Measurements from ENCODE around the gene PCLAF.
"Not testable (repeated sequence)": the region's sequence is repeated elsewhere in the genome, so short reads cannot be mapped to it uniquely, and the experiment has no call there.

PCLAF gene

GRCh38 chr15:64341961-64342360 is 39.3 kb downstream of the PCLAF start:
- TF ChIP-seq CTCF (IDR thresholded peaks at IDR 0.05; ENCODE audit: poor library complexity, severe bottlenecking): no peak
- H3K27me3 ChIP-seq (ENCODE audit: insufficient read depth, poor library complexity, severe bottlenecking): no peaks in the 10 kb centered on the region
- ATAC-seq (ENCODE audit: low read depth) (no peak), DNase-seq (ENCODE audit: low spot score) (no peak)
- no peaks in the 10 kb centered on the region for H3K9me3 ChIP-seq (ENCODE audit: severe bottlenecking)
- peaks cover 23% of the 10 kb centered on the region for H3K4me1 ChIP-seq (ENCODE audit: insufficient read depth, poor library complexity, severe bottlenecking)
- peaks cover 49% of the 10 kb centered on the region for H3K36me3 ChIP-seq (ENCODE audit: low read depth)
- no peak overlapping the region for H3K4me3 ChIP-seq (ENCODE audit: severe bottlenecking)
- H3K27ac ChIP-seq (ENCODE audit: poor library complexity, severe bottlenecking): no peak overlapping the region

- H3K27ac ChIP-seq (ENCODE audit: poor library complexity, severe bottlenecking): no peak overlapping the region
- H3K4me1 ChIP-seq (ENCODE audit: insufficient read depth, poor library complexity, severe bottlenecking): peaks cover 21% of the 10 kb centered on the region
- no peaks in the 10 kb centered on the region for H3K9me3 ChIP-seq (ENCODE audit: severe bottlenecking)
- no peak overlapping the region for H3K4me3 ChIP-seq (ENCODE audit: severe bottlenecking)
- DNase-seq (ENCODE audit: low spot score) (no peak), ATAC-seq (ENCODE audit: low read depth) (no peak)
- peaks cover 44% of the 10 kb centered on the region for H3K36me3 ChIP-seq (ENCODE audit: low read depth)
- no peaks in the 10 kb centered on the region for H3K27me3 ChIP-seq (ENCODE audit: insufficient read depth, poor library complexity, severe bottlenecking)
- TF ChIP-seq CTCF (IDR thresholded peaks at IDR 0.05; ENCODE audit: poor library complexity, severe bottlenecking): no peak
These were observed 40.9 kb downstream of the PCLAF start for GRCh38 chr15:64340355-64340754.

- TF ChIP-seq CTCF (IDR thresholded peaks at IDR 0.05; ENCODE audit: poor library complexity, severe bottlenecking): no peak
- Histone ChIP-seq H3K4me3 (ENCODE audit: severe bottlenecking) (no peak overlapping the region), H3K9me3 (ENCODE audit: severe bottlenecking) (no peaks in the 10 kb centered on the region), H3K4me1 (ENCODE audit: insufficient read depth, poor library complexity, severe bottlenecking) (peaks cover 10% of the 10 kb centered on the region), H3K36me3 (ENCODE audit: low read depth) (peaks cover 40% of the 10 kb centered on the region), H3K27me3 (ENCODE audit: insufficient read depth, poor library complexity, severe bottlenecking) (no peaks in the 10 kb centered on the region), H3K27ac (ENCODE audit: poor library complexity, severe bottlenecking) (no peak overlapping the region)
- ATAC-seq (ENCODE audit: low read depth) (no peak), DNase-seq (ENCODE audit: low spot score) (no peak)
These were observed 43.5 kb downstream of the PCLAF start for GRCh38 chr15:64337761-64338160.

GRCh38 chr15:64333986-64334929 is 47.0 kb downstream of the PCLAF start:
- no peak for TF ChIP-seq CTCF (IDR thresholded peaks at IDR 0.05; ENCODE audit: poor library complexity, severe bottlenecking)
- Histone ChIP-seq H3K27me3 (ENCODE audit: insufficient read depth, poor library complexity, severe bottlenecking) (no peaks in the 10 kb centered on the region), H3K9me3 (ENCODE audit: severe bottlenecking) (no peaks in the 10 kb centered on the region), H3K4me1 (ENCODE audit: insufficient read depth, poor library complexity, severe bottlenecking) (peaks cover 10% of the 10 kb centered on the region), H3K27ac (ENCODE audit: poor library complexity, severe bottlenecking) (peak overlapping the region; percentile 2), H3K4me3 (ENCODE audit: severe bottlenecking) (no peak overlapping the region), H3K36me3 (ENCODE audit: low read depth) (peaks cover 15% of the 10 kb centered on the region; the same call in 1 of the 2 replicates)
- DNase-seq (ENCODE audit: low spot score) (no peak), ATAC-seq (ENCODE audit: low read depth) (peak; percentile 82)

- DNase-seq (ENCODE audit: low spot score) (no peak), ATAC-seq (ENCODE audit: low read depth) (no peak)
- no peaks in the 10 kb centered on the region for H3K27me3 ChIP-seq (ENCODE audit: insufficient read depth, poor library complexity, severe bottlenecking)
- peaks cover 15% of the 10 kb centered on the region; the same call in 1 of the 2 replicates for H3K36me3 ChIP-seq (ENCODE audit: low read depth)
- TF ChIP-seq CTCF (IDR thresholded peaks at IDR 0.05; ENCODE audit: poor library complexity, severe bottlenecking): no peak
- H3K27ac ChIP-seq (ENCODE audit: poor library complexity, severe bottlenecking): peak overlapping the region; percentile 2
- no peak overlapping the region for H3K4me3 ChIP-seq (ENCODE audit: severe bottlenecking)
- H3K4me1 ChIP-seq (ENCODE audit: insufficient read depth, poor library complexity, severe bottlenecking): peaks cover 10% of the 10 kb centered on the region
- H3K9me3 ChIP-seq (ENCODE audit: severe bottlenecking): no peaks in the 10 kb centered on the region
These were observed 47.7 kb downstream of the PCLAF start for GRCh38 chr15:64333516-64333915.

GRCh38 chr15:64331668-64332067 is 49.6 kb downstream of the PCLAF start:
- peaks cover 13% of the 10 kb centered on the region for H3K4me1 ChIP-seq (ENCODE audit: insufficient read depth, poor library complexity, severe bottlenecking)

GRCh38 chr15:64326975-64327374 is 54.3 kb downstream of the PCLAF start:
- ATAC-seq (ENCODE audit: low read depth); H3K9me3 ChIP-seq (ENCODE audit: severe bottlenecking); H3K27me3 ChIP-seq (ENCODE audit: insufficient read depth, poor library complexity, severe bottlenecking); H3K36me3 ChIP-seq (ENCODE audit: low read depth): not testable (repeated sequence)
- peaks cover 14% of the 10 kb centered on the region for H3K4me1 ChIP-seq (ENCODE audit: insufficient read depth, poor library complexity, severe bottlenecking)
- peak overlapping the region; percentile 37 for H3K4me3 ChIP-seq (ENCODE audit: severe bottlenecking)
- peak; percentile 84 for DNase-seq (ENCODE audit: low spot score)
- peak overlapping the region; percentile 83 for H3K27ac ChIP-seq (ENCODE audit: poor library complexity, severe bottlenecking)

More at GRCh38 chr15:64331668-64332067, 49.6 kb downstream of the PCLAF start:
- DNase-seq (ENCODE audit: low spot score); H3K4me3 ChIP-seq (ENCODE audit: severe bottlenecking); H3K9me3 ChIP-seq (ENCODE audit: severe bottlenecking); ATAC-seq (ENCODE audit: low read depth); H3K27me3 ChIP-seq (ENCODE audit: insufficient read depth, poor library complexity, severe bottlenecking); H3K27ac ChIP-seq (ENCODE audit: poor library complexity, severe bottlenecking): not testable (repeated sequence)
- H3K36me3 ChIP-seq (ENCODE audit: low read depth): peaks cover 15% of the 10 kb centered on the region; the same call in 1 of the 2 replicates
